H1 (cell line): ENCODE measurements around the gene RPS6KA6. TPM values are rescaled to one million over a fixed set of nuclear protein-coding genes. Genes with fewer than 3 reads are reported as not detected.

Experiments
- CTCF ChIA-PET: fragments of 300-600 bp; sonication (Branson Sonifier 250); formaldehyde crosslinking; loops from one replicate; lab custom pipeline; 2021; ENCODE audit not compliant: partially characterized antibody; lab: Charles Lee
- POLR2A ChIA-PET: fragments of 300-600 bp; sonication (Branson Sonifier 250); formaldehyde crosslinking; loops from one replicate; lab custom pipeline; 2021; ENCODE audit warnings: inconsistent platforms; ENCODE audit not compliant: partially characterized antibody; lab: Charles Lee
- DNase-seq, 2 experiments: peaks; one replicate each; pipeline versions ENCODE4 v3.0.0 to v3.0.0-alpha.2; 2010 to 2022; ENCODE audit warnings: low spot score in 2 of 2, low read depth in 1 of 2, mixed read lengths in 1 of 2
- FAIRE-seq: peaks from 2 replicates; lab custom pipeline; 2011; peaks lifted over from hg19 to GRCh38; lab: Jason Lieb, UNC
- H2AFZ ChIP-seq: 2 replicates; pipeline ENCODE4 v1.8.1; 2012; ENCODE audit warnings: low read length, inconsistent platforms
- H2AK5ac ChIP-seq: 2 replicates; pipeline ENCODE4 v1.6.1; 2013; ENCODE audit warnings: low read depth, low read length
- H2BK120ac ChIP-seq: replicated peaks from 2 replicates; pipeline ENCODE3; 2013; ENCODE audit warnings: low read depth, low read length, inconsistent platforms
- H2BK12ac ChIP-seq: 2 replicates; pipeline ENCODE4 v1.6.1; 2013; ENCODE audit warnings: low read depth, low read length
- H2BK15ac ChIP-seq: 2 replicates; pipeline ENCODE4 v1.6.1; 2013; ENCODE audit warnings: low read length
- H2BK20ac ChIP-seq: 2 replicates; pipeline ENCODE4 v1.6.1; 2013; ENCODE audit warnings: low read length
- H2BK5ac ChIP-seq: 2 replicates; pipeline ENCODE4 v1.6.1; 2013; ENCODE audit warnings: low read depth, low read length
- H3K14ac ChIP-seq: 2 replicates; pipeline ENCODE4 v1.6.1; 2013; ENCODE audit warnings: inconsistent platforms; ENCODE audit not compliant: insufficient read length
- H3K18ac ChIP-seq: 2 replicates; pipeline ENCODE4 v1.6.1; 2013; ENCODE audit warnings: low read length; ENCODE audit errors: extremely low read depth
- H3K23ac ChIP-seq: 2 replicates; pipeline ENCODE4 v1.6.1; 2013; ENCODE audit warnings: inconsistent platforms; ENCODE audit not compliant: insufficient read length
- H3K23me2 ChIP-seq: 2 replicates; pipeline ENCODE4 v1.6.1; 2013; ENCODE audit warnings: low read depth, low read length
- H3K27ac ChIP-seq: 2 replicates; pipeline ENCODE4 v1.6.1; 2011; ENCODE audit warnings: low read depth, low read length, inconsistent platforms
- H3K27me3 ChIP-seq, 4 experiments: replicated peaks in 1 of 4; 1 replicate in 1 of 4; 2 replicates in 3 of 4; pipeline versions ENCODE4 v1.6.1 to v1.8.1; 2011 to 2013; ENCODE audit warnings: low read length in 3 of 4, mild to moderate bottlenecking in 3 of 4, inconsistent platforms in 2 of 4, mixed read lengths in 2 of 4, moderate library complexity in 1 of 4; ENCODE audit not compliant: control insufficient read depth in 3 of 4, insufficient read depth in 3 of 4; ENCODE audit errors: extremely low read depth in 1 of 4
- H3K36me3 ChIP-seq, 4 experiments: 2 replicates each; pipeline versions ENCODE4 v1.6.1 to v1.8.1; 2011 to 2013; ENCODE audit warnings: mild to moderate bottlenecking in 4 of 4, low read length in 3 of 4, moderate library complexity in 2 of 4, control low read depth in 1 of 4, inconsistent platforms in 1 of 4; ENCODE audit not compliant: insufficient read depth in 4 of 4, control insufficient read depth in 2 of 4
- H3K4ac ChIP-seq: replicated peaks from 2 replicates; pipeline ENCODE3; 2013; ENCODE audit warnings: low read length, low read depth, mixed read lengths, inconsistent platforms; ENCODE audit not compliant: insufficient read length
- H3K4me1 ChIP-seq, 4 experiments: replicated peaks in 1 of 4; 1 replicate in 1 of 4; 2 replicates in 3 of 4; pipeline versions ENCODE4 v1.6.1 to v1.8.1; 2011 to 2013; ENCODE audit warnings: low read length in 3 of 4, inconsistent platforms in 2 of 4, mixed read lengths in 1 of 4; ENCODE audit not compliant: insufficient read depth in 4 of 4, control insufficient read depth in 3 of 4
- H3K4me2 ChIP-seq, 2 experiments: 2 replicates each; pipeline versions ENCODE4 v1.6.1 to v1.8.1; 2011 to 2013; ENCODE audit warnings: low read depth in 2 of 2, low read length in 2 of 2, control low read depth in 1 of 2, inconsistent platforms in 1 of 2, mild to moderate bottlenecking in 1 of 2; ENCODE audit not compliant: insufficient read depth in 1 of 2
- H3K4me3 ChIP-seq, 4 experiments: fragments of 200-600, 300-600 bp in 1 of 4; sonication (generic), shearing (Covaris generic), sonication (Bioruptor Twin) in 1 of 4; 2 replicates each; pipeline versions ENCODE4 v1.5.1 to v1.8.1; 2011 to 2016; ENCODE audit warnings: low read length in 4 of 4, low read depth in 3 of 4, control low read depth in 2 of 4, inconsistent platforms in 2 of 4, mild to moderate bottlenecking in 2 of 4, mixed read lengths in 1 of 4, moderate library complexity in 1 of 4; ENCODE audit not compliant: insufficient read depth in 2 of 4; ENCODE audit errors: extremely low read depth in 1 of 4
- H3K56ac ChIP-seq: replicated peaks from 2 replicates; pipeline ENCODE3; 2013; ENCODE audit warnings: low read depth, mild to moderate bottlenecking, mixed read lengths, low read length, inconsistent platforms; ENCODE audit not compliant: insufficient read length
- H3K79me1 ChIP-seq: 2 replicates; pipeline ENCODE4 v1.6.1; 2013; ENCODE audit warnings: low read depth, low read length, control low read depth
- H3K79me2 ChIP-seq, 2 experiments: 2 replicates each; pipeline versions ENCODE4 v1.6.1 to v1.8.1; 2012 to 2013; ENCODE audit warnings: low read length in 2 of 2, mild to moderate bottlenecking in 2 of 2, inconsistent platforms in 1 of 2; ENCODE audit not compliant: insufficient read depth in 2 of 2, control insufficient read depth in 1 of 2
- H3K9ac ChIP-seq, 4 experiments: replicated peaks in 1 of 4; 1 replicate in 1 of 4; 2 replicates in 3 of 4; pipeline versions ENCODE4 v1.6.1 to v1.8.1; 2011 to 2013; ENCODE audit warnings: low read depth in 3 of 4, low read length in 3 of 4, control low read depth in 2 of 4, mild to moderate bottlenecking in 2 of 4, moderate library complexity in 2 of 4, inconsistent platforms in 1 of 4; ENCODE audit errors: extremely low read depth in 1 of 4
- H3K9me3 ChIP-seq, 2 experiments: 2 replicates each; pipeline versions ENCODE4 v1.6.1 to v1.8.1; 2012 to 2013; ENCODE audit warnings: mild to moderate bottlenecking in 2 of 2, moderate library complexity in 2 of 2, control low read depth in 1 of 2, inconsistent platforms in 1 of 2, low read depth in 1 of 2, low read length in 1 of 2, mixed read lengths in 1 of 2; ENCODE audit not compliant: insufficient read depth in 2 of 2
- H4K20me1 ChIP-seq, 2 experiments: replicated peaks in 1 of 2; 2 replicates each; pipeline versions ENCODE3 to v1.8.1; 2011 to 2013; ENCODE audit warnings: inconsistent platforms in 2 of 2, low read length in 2 of 2, mild to moderate bottlenecking in 1 of 2; ENCODE audit not compliant: insufficient read depth in 2 of 2, control insufficient read depth in 1 of 2
- H4K5ac ChIP-seq: 2 replicates; pipeline ENCODE4 v1.6.1; 2013; ENCODE audit warnings: low read length, low read depth, mixed read lengths, inconsistent platforms; ENCODE audit not compliant: insufficient read length
- H4K8ac ChIP-seq: 2 replicates; pipeline ENCODE4 v1.8.0; 2013; ENCODE audit warnings: mild to moderate bottlenecking, moderate library complexity, low read length, inconsistent platforms; ENCODE audit not compliant: insufficient read depth; ENCODE audit errors: extremely low read depth
- H4K91ac ChIP-seq: replicated peaks from 2 replicates; pipeline ENCODE3; 2013; ENCODE audit warnings: low read length, mixed read lengths, inconsistent platforms; ENCODE audit not compliant: insufficient read length
- SIRT6 ChIP-seq: IDR thresholded peaks from one replicate; pipeline ENCODE4 v1.7.1; 2012; ENCODE audit warnings: low read length, inconsistent platforms
- SP4 ChIP-seq: IDR thresholded peaks from 2 replicates; pipeline ENCODE4 v1.6.1; 2012; ENCODE audit warnings: low read length, inconsistent platforms
- polyA plus RNA-seq, 7 experiments: library from polyadenylated mRNA; depleted of rRNA in 3 of 7; stranded (reverse) in 5 of 7; unstranded in 2 of 7; fragments of >200 nt in 5 of 7; fragments of 200-250 nt in 2 of 7; gene quantifications; 1 replicate in 5 of 7; 2 replicates in 1 of 7; 4 replicates in 1 of 7; pipeline versions ENCODE4 v1.2.1 to v1.2.3, GENCODE V29; 2011 to 2013; ENCODE audit warnings: missing spikeins in 2 of 7, mixed read lengths in 2 of 7
- total RNA-seq: library from RNA; stranded (reverse); fragmentation: NEBNext Ultra II Directional; extraction: Animal tissue kit (Norgen Biotek cat#: 25700); gene quantifications from 2 replicates; pipeline ENCODE4 v1.2.1, GENCODE V29; 2021

Gene RPS6KA6
- total and polyA plus RNA-seq, 2 of the 8 experiments (the other 6 are each of a cell fraction or from before 2014, with no cell fraction given), result 3.5 to 14.6 TPM

GRCh38 chrX:84161641-84162040 is 26.4 kb downstream of the RPS6KA6 start:
- Histone ChIP-seq H3K4me1 (no peaks in the 10 kb centered on the region; a peak in 2 of 7 replicates), H4K20me1 (no peaks in the 10 kb centered on the region), H2BK20ac (no peak overlapping the region), H2BK12ac (no peak overlapping the region), H3K4ac (no peak overlapping the region), H3K79me1 (no peaks in the 10 kb centered on the region), H3K9me3 (no peaks in the 10 kb centered on the region), H3K27ac (no peak overlapping the region), H3K27me3 (no peaks in the 10 kb centered on the region), H3K23ac (no peak overlapping the region), H2BK15ac (no peak overlapping the region), H4K8ac (no peak overlapping the region), H3K79me2 (no peaks in the 10 kb centered on the region), H3K23me2 (no peaks in the 10 kb centered on the region), H4K91ac (no peak overlapping the region), H3K9ac (no peak overlapping the region), H2AFZ (no peak overlapping the region), H3K4me3 (no peak overlapping the region), H3K4me2 (no peak overlapping the region), H2BK5ac (no peak overlapping the region), H3K36me3 (no peaks in the 10 kb centered on the region), H2AK5ac (no peak overlapping the region), H3K14ac (no peak overlapping the region), H2BK120ac (no peak overlapping the region), H3K18ac (no peak overlapping the region), H3K56ac (no peak overlapping the region), H4K5ac (no peak overlapping the region)
- CTCF ChIA-PET, result no interaction called here
- POLR2A ChIA-PET, result no interaction called here
- DNase-seq (no peak), FAIRE-seq (no peak)
- TF ChIP-seq SIRT6, result no peak
- no peak for TF ChIP-seq SP4
